Activated CD4-positive, alpha-beta memory T cell treated with anti-CD3 and anti-CD28 coated beads, Interleukin-2, amount 10 ng/mL, durations not matched to agents 7 days and 5 days (primary cell): Measurements from ENCODE around the gene CHRNB2. TPM values are rescaled to one million over a fixed set of nuclear protein-coding genes. Genes with fewer than 3 reads are reported as not detected.

ENCODE experiments used
- CTCF ChIA-PET: fragments of 350-600 bp; sonication (Branson Sonifier 250); formaldehyde crosslinking; loops from one replicate; lab custom pipeline; 2021; ENCODE audit warnings: antibody characterized with exemption, inconsistent platforms; lab: Charles Lee
- POLR2A ChIA-PET: fragments of 350-600 bp; sonication (Branson Sonifier 250); formaldehyde crosslinking; loops from one replicate; lab custom pipeline; 2021; ENCODE audit warnings: antibody characterized with exemption; lab: Charles Lee
- DNase-seq: peaks from one replicate; pipeline ENCODE4 v3.0.0-alpha.2; 2020
- H3K27ac Mint-ChIP-seq: one replicate; pipeline ENCODE4 v1.8.0; 2021; ENCODE audit warnings: mild to moderate bottlenecking, mixed read lengths
- H3K27me3 Mint-ChIP-seq: one replicate; pipeline ENCODE4 v1.8.0; 2021; ENCODE audit warnings: mixed read lengths
- H3K36me3 Mint-ChIP-seq: one replicate; pipeline ENCODE4 v1.8.0; 2021; ENCODE audit warnings: low read depth, mixed read lengths
- H3K4me1 Mint-ChIP-seq: one replicate; pipeline ENCODE4 v1.8.0; 2021; ENCODE audit warnings: mixed read lengths
- H3K4me3 Mint-ChIP-seq: one replicate; pipeline ENCODE4 v1.8.0; 2021; ENCODE audit warnings: mild to moderate bottlenecking, mixed read lengths
- H3K9me3 Mint-ChIP-seq: one replicate; pipeline ENCODE4 v1.8.0; 2021; ENCODE audit warnings: mixed read lengths
- total RNA-seq, 2 experiments: library from RNA; stranded (reverse); gene quantifications; one replicate each; pipeline ENCODE4 v1.2.3, GENCODE V29; 2021

Gene CHRNB2
- total RNA-seq, 2 experiments from 2014 or later: not detected

DNA sequence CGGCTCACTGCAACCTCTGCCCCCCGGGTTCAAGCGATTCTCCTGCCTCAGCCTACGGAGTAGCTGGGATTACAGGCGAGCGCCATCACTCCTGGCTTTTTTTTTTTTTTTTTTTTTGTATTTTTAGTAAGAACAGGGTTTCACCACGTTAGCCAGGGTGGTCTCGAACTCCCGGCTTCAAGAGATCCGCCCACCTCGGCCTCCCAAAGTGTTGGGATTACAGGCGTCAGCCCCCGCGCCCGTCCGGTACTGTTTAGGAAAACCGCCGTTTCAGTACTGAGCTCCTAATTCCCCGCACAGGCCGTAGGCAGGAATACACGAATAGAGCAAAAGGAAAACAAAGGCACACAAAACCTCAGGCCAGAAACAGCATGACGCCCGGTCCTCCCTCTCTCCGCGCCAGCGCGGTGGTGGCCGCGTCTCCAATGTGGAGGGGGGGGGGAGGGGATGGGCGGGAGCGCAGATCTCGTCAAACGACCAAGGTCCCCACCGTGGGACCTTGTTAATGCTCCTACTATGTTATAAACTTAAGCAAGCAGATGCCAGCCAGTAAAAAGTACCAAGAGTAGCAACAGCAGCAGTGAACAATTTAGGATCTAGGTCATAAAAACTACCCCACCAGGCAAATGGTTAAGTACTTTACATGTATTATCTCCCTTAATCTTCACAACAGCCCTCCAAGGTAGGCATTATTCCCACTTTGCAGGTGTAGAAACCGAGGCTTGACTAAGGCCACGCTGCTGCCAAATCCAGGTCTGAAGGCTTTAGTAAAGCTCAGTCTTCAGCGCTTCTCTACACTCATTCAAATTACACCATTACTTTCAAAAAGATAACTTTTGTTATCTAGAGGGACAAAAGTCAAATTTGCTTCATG lies 41.1 kb downstream of the CHRNB2 start:
- POLR2A ChIA-PET: interaction anchor here (0.6 to 3.8 kb wide), 12 partner anchors 10 to 532 kb away, joined by 3 to 51 read pairs (median 4); partner anchors contain the start of genes CKS1B, DPM3 and PMVK
- peak; percentile 55 for DNase-seq
- peak overlapping the region; percentile 94 for H3K4me3 Mint-ChIP-seq
- H3K36me3 Mint-ChIP-seq: peaks cover 36% of the 10 kb centered on the region
- H3K9me3 Mint-ChIP-seq: no peaks in the 10 kb centered on the region
- CTCF ChIA-PET: interaction anchor here (0.6 to 1.0 kb wide), 2 partner anchors 12 to 49 kb away, joined by 4 to 5 read pairs; no protein-coding TSS in a partner anchor
- H3K27me3 Mint-ChIP-seq: no peaks in the 10 kb centered on the region
- H3K27ac Mint-ChIP-seq: peak overlapping the region; percentile 98
- peaks cover 62% of the 10 kb centered on the region for H3K4me1 Mint-ChIP-seq

DNA sequence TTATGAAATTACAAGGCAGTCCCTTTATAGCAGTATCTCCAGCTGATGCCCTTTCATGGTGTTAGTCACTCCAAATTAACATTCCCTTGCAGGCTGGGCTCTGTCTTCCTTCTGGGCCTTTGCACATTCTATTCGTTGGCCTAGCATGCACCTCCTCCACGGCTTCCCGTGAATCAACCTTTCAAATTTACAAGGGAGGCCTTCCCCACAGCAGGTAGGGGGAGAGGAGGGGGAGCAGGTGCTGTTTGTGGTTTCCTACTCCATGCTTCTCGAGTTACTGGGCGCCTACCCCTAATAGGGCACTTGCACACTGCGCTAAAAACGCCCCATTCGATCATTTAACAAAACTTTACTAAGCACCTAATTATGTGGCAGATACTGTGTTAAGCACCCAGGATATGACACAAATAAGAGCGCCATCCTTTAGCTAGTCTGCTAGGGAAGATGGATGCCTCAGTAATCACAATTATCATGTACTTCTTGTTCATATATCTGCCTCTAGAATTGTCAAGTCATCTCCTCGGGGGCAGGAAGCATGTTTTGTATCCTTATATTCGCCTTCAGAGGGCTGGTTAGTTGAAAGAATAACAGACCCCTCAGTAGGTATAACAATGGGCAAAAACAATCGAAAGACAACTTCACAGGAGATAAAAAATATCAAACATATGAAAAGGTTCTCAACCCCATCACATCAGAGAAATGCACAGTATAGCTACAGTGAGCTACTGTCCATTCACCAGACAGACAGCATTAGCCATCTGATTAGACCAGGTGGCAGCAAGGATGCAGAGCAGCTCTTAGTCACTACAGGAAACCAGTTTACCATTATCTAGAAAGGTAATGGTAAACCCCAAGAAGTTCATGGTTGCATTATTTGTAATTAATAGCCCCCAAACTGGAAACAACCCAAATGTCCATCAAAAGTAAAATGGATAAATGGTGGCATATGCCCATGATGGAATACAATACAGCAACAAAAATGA lies 42.1 kb downstream of the CHRNB2 start:
- H3K36me3 Mint-ChIP-seq: peaks cover 26% of the 10 kb centered on the region
- H3K4me3 Mint-ChIP-seq: peak overlapping the region; percentile 94
- H3K27me3 Mint-ChIP-seq: no peaks in the 10 kb centered on the region
- no peaks in the 10 kb centered on the region for H3K9me3 Mint-ChIP-seq
- peak overlapping the region; percentile 98 for H3K27ac Mint-ChIP-seq
- DNase-seq: peak; percentile 64
- POLR2A ChIA-PET: interaction anchor here (0.6 to 3.8 kb wide), 15 partner anchors 9 to 530 kb away, joined by 3 to 51 read pairs (median 5); partner anchors contain the start of genes CKS1B, DPM3 and PMVK
- H3K4me1 Mint-ChIP-seq: peaks cover 58% of the 10 kb centered on the region
- CTCF ChIA-PET: interaction anchor here (1.0 to 1.5 kb wide), 5 partner anchors 8 to 50 kb away, joined by 3 to 4 read pairs (median 4); no protein-coding TSS in a partner anchor

DNA sequence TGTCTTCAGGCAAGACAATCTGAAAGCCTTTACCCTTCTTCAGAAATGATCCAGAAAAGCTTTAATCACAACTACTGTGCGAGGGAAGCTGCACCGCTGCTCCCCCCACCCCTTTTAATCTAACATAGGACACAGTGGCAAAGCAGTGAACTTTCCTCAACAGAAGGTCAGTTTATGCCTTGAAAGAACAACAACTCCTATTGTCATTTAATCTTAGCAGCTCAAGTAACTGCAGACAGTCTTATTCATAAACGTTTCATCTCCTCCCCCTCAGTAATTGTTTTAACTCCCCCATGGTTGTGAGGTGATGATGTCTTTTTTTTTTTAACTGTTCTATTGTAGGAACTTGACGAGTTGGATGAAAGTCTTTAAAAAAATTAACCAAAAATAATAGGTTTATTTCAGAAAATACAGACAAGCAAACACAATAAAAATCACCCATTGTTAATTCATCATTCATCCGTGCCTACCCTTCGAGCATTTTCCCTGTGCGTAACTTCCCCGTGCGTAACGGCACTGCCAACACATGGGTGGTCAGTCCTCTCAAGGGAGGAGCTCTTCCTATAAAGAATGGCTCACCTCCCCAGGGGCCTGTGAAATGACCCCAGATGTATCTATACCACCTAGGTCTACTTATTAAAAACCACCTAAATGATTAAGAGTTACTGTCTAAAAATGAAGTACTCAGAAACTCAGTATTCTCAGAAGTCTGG lies 43.7 kb downstream of the CHRNB2 start:
- H3K36me3 Mint-ChIP-seq: peaks cover 16% of the 10 kb centered on the region
- no peak overlapping the region for H3K4me3 Mint-ChIP-seq
- H3K27ac Mint-ChIP-seq: peak overlapping the region; percentile 33
- ChIA-PET CTCF (interaction anchor here (0.8 to 1.5 kb wide), 3 partner anchors 17 to 58 kb away, joined by 3 to 4 read pairs (median 3); no protein-coding TSS in a partner anchor), POLR2A (interaction anchor here (1.1 to 3.8 kb wide), 4 partner anchors 10 to 325 kb away, joined by 4 to 51 read pairs (median 10); partner anchors contain the start of gene PMVK)
- peaks cover 55% of the 10 kb centered on the region for H3K4me1 Mint-ChIP-seq
- H3K27me3 Mint-ChIP-seq: no peaks in the 10 kb centered on the region
- H3K9me3 Mint-ChIP-seq: no peaks in the 10 kb centered on the region
- DNase-seq: no peak

DNA sequence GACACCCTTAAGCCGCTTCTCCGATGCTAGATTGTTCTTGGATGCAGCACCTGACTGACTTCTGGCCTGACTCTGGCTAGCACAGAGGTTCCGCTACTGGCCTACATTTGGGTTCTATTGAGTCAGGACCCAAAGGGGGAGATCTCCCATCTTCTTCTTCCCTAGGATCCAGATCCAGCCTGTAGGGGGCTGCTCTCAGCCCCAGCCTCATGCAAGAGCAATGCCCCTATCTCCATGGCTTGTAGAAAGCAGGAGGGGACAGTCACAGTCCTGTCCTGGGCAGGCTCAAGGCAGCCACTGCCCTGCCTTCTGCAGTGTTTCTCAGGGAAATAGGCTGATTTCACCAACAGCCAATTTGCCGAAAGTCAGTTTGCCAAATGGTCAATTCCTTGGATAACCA lies 46.7 kb downstream of the CHRNB2 start:
- Mint-ChIP-seq H3K27me3 (no peaks in the 10 kb centered on the region), H3K27ac (no peak overlapping the region), H3K36me3 (peaks cover 4% of the 10 kb centered on the region), H3K9me3 (no peaks in the 10 kb centered on the region), H3K4me3 (no peak overlapping the region), H3K4me1 (peaks cover 50% of the 10 kb centered on the region)
- POLR2A ChIA-PET: no interaction called here
- CTCF ChIA-PET: no interaction called here
- no peak for DNase-seq

DNA sequence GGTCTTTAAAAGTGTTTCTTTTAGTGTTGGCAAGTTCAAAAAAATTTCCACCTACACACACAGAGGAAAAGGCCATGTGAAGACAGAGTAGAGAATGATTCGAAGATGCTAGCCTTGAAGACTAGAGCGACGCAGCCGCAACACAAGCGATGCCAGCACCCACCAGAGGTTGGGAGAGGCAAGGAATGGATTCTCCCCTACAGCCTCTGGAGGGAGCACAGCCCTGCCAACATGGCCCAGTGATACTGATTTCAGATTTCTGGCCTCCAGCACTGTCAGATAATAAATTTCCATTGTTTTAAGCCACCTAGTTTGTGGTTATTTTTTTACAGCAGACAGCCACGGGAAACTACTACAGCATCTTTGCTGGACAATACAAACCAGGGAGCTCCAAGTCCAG lies 47.3 kb downstream of the CHRNB2 start:
- no peaks in the 10 kb centered on the region for H3K9me3 Mint-ChIP-seq
- H3K36me3 Mint-ChIP-seq: peaks cover 4% of the 10 kb centered on the region
- DNase-seq: no peak
- no peaks in the 10 kb centered on the region for H3K27me3 Mint-ChIP-seq
- H3K4me1 Mint-ChIP-seq: peaks cover 43% of the 10 kb centered on the region
- ChIA-PET CTCF (no interaction called here), POLR2A (interaction anchor here (1.5 kb wide), 1 partner anchor 12 kb away, joined by 5 read pairs; no protein-coding TSS in a partner anchor)
- no peak overlapping the region for H3K4me3 Mint-ChIP-seq
- H3K27ac Mint-ChIP-seq: peak overlapping the region; percentile 65

DNA sequence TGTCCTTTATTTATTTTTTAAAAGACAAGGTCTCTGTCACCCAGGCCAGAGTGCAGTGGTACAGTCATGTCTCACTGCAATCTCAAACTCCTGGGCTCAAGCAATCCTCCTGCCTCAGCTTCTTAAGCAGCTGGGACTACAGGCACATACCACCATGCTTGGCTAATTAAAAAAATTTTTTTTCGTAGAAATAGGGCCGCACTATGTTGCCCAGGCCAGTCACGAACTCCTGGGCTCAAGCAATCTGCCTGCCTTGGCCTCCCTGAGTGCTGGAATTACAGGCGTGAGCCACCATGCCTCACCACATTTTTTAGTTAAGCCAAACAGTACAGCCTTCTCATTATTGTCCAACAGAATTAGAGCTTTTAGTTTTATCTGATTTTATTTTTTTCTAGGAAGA lies 47.8 kb downstream of the CHRNB2 start:
- Mint-ChIP-seq H3K27ac (no peak overlapping the region), H3K27me3 (no peaks in the 10 kb centered on the region), H3K4me3 (no peak overlapping the region), H3K4me1 (peaks cover 38% of the 10 kb centered on the region), H3K9me3 (no peaks in the 10 kb centered on the region), H3K36me3 (peaks cover 4% of the 10 kb centered on the region)
- ChIA-PET CTCF (no interaction called here), POLR2A (interaction anchor here (1.5 kb wide), 1 partner anchor 11 kb away, joined by 5 read pairs; no protein-coding TSS in a partner anchor)
- DNase-seq: no peak

DNA sequence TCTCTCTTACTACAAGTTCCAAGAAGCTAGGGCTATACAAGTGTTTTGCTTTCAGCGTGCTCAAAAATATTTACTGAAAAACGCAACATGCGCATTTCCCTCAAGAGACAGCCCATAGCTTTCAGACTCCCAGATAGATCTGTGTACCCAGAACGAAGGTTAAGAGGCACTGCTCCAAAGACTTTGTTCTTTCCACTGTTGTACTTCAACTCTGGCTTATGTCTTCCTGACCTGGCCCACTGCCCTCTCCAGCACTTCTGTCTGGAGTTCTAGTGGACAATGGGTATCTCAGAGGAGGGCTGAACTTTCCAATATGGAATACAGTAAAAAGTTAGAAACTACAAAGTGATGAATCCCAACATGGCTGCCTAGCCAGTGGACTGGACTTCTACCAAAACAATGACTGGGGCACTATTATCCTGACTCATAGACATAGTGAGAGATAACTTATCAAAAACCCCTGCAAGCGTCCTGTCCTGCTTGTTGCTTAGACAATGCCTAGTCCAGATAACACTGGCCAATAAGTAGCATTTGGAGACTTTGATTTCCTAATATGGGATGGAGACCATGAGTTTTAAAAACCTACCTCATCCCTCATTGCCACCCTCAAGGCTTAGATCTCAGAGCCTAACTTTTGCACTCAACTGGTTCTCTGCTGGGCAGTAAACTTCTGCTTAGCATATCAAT lies 49.2 kb downstream of the CHRNB2 start:
- CTCF ChIA-PET: no interaction called here
- Mint-ChIP-seq H3K9me3 (no peaks in the 10 kb centered on the region), H3K4me3 (no peak overlapping the region), H3K4me1 (peaks cover 34% of the 10 kb centered on the region), H3K27ac (no peak overlapping the region), H3K36me3 (peaks cover 8% of the 10 kb centered on the region), H3K27me3 (no peaks in the 10 kb centered on the region)
- POLR2A ChIA-PET: no interaction called here
- DNase-seq: no peak

DNA sequence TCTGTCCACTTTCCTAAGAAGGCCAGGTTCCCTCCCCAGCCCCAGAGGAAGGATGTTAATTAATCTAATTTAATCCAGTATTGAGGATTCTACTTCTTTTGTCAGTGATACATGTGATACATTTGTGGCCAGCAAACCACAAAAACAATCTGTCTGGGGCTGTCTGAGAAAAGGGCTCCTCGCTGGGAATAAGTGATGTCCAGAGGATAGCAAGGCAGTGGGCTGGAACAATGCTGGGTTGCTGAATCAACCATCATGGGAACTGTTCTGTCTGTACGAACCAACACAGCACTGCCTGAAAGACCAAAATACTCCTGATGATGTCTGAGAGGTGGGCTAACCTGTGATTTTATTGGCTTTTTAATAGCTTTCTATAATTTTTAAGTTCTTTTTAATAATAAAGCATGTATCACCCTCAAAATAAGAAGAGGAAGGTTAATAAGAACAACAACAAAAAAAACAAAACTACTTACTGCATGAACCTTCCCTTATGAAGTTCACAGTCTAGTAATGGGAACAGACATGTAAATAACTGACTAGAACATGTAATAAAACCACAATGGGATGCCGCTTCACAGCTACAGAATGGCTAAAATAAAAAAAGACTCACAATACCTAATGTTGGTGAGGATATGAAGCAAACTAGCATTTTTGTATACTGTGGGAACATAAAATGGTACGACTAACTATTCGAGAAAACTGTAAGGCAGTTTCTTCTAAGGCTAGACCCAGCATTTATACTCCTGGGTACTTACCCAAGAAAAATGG lies 51.8 kb downstream of the CHRNB2 start:
- Mint-ChIP-seq H3K9me3 (no peaks in the 10 kb centered on the region), H3K4me3 (no peak overlapping the region), H3K4me1 (peaks cover 42% of the 10 kb centered on the region), H3K27ac (no peak overlapping the region), H3K36me3 (peaks cover 16% of the 10 kb centered on the region), H3K27me3 (no peaks in the 10 kb centered on the region)
- ChIA-PET CTCF (no interaction called here), POLR2A (interaction anchor here (2.3 kb wide), 1 partner anchor 10 kb away, joined by 15 read pairs; the partner anchor contains the start of gene ADAR)
- no peak for DNase-seq

DNA sequence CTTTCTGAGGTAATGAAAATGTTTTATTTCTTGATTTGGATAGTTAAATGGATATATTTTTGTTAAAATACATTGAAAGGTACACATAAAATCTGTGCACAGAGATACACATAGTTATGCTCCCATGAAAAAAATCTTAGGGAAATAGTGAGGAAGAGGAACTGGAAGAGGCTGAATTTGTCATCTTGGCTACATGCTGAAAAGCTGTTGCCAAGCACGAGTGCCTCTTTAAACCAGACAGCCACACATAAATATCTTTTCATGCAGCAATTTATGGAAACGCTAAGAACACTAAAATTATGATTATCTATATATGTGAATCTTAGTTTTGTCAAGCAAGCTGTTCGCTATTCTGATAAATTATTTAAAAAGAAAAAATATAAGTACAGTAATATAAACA lies 53.2 kb downstream of the CHRNB2 start:
- CTCF ChIA-PET: interaction anchor here (0.6 to 1.1 kb wide), 3 partner anchors 11 to 15 kb away, joined by 3 to 5 read pairs (median 3); no protein-coding TSS in a partner anchor
- DNase-seq: no peak
- Mint-ChIP-seq H3K27me3 (no peaks in the 10 kb centered on the region), H3K4me3 (no peak overlapping the region), H3K9me3 (no peaks in the 10 kb centered on the region), H3K36me3 (peaks cover 16% of the 10 kb centered on the region), H3K27ac (no peak overlapping the region), H3K4me1 (peaks cover 40% of the 10 kb centered on the region)
- POLR2A ChIA-PET: interaction anchor here (2.5 kb wide), 1 partner anchor 10 kb away, joined by 14 read pairs; no protein-coding TSS in a partner anchor

DNA sequence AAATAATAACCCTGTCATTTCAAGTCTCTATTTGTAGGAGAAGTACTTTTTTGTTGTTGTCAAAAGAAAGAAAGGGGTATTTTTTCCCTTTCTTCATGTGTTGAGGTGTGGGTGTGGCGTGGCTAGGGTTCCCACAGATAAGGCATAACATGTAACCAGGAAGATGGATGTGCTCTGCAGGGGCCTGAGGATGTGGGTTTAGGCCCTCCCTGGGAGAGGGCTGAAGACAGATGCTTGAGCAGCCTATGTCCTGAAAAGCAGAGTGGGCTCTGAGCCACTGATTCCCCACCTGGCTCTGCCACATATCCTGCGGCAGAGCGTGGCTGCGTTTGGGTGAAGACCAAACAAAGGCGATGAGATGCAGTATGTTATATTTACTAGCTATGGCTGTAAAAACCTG lies 54.3 kb downstream of the CHRNB2 start:
- peaks cover 16% of the 10 kb centered on the region for H3K36me3 Mint-ChIP-seq
- ChIA-PET CTCF (no interaction called here), POLR2A (interaction anchor here (2.5 kb wide), 1 partner anchor 11 kb away, joined by 14 read pairs; no protein-coding TSS in a partner anchor)
- H3K4me3 Mint-ChIP-seq: no peak overlapping the region
- peaks cover 42% of the 10 kb centered on the region for H3K4me1 Mint-ChIP-seq
- H3K27ac Mint-ChIP-seq: no peak overlapping the region
- no peaks in the 10 kb centered on the region for H3K27me3 Mint-ChIP-seq
- no peaks in the 10 kb centered on the region for H3K9me3 Mint-ChIP-seq
- DNase-seq: no peak
